ENCODE results near the gene PRICKLE3. TPM values are rescaled to one million over a fixed set of nuclear protein-coding genes. Genes with fewer than 3 reads are reported as not detected.

PRICKLE3 gene
- total and polyA plus RNA-seq, 8 donors: 4.2 to 7.0 (median 5.6) TPM

DNA sequence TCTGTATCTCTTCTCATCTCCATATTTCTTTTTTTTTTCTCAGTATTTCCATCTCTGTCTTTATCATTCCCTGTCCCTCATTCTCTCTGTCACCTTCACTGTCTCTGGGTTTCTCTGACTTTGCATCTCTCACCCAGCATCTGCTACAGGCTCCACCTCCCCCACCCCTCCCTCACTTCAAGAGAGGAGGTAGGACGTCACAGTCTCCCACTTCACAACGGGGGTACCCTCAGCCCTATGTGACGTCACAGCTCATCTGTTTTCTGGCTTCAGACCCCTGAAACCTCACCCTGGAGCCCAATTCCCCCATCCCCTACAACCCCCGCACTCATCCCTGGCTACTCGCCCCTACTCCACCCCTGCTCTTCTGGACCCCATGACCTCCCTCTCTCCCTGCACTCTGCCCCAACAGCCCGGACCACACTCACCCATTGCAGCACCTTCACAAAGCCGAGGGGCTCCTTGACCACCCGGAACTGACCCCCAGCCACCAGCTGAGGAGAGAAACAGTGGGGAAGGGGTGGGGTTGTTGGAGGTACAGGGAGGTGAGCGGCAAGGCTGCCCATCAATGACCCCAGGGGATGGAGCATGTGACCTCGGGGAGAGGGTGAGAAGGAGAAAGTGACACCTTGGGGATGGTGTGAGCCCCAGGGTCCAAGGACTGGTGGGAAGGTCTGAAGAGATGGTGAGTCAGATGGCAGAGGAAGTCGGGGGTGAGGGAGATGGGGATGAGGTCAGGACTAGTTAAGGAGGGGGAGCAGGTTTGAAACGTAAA lies 12.6 kb upstream of the PRICKLE3 start:
- TF ChIP-seq, protein P1, sequence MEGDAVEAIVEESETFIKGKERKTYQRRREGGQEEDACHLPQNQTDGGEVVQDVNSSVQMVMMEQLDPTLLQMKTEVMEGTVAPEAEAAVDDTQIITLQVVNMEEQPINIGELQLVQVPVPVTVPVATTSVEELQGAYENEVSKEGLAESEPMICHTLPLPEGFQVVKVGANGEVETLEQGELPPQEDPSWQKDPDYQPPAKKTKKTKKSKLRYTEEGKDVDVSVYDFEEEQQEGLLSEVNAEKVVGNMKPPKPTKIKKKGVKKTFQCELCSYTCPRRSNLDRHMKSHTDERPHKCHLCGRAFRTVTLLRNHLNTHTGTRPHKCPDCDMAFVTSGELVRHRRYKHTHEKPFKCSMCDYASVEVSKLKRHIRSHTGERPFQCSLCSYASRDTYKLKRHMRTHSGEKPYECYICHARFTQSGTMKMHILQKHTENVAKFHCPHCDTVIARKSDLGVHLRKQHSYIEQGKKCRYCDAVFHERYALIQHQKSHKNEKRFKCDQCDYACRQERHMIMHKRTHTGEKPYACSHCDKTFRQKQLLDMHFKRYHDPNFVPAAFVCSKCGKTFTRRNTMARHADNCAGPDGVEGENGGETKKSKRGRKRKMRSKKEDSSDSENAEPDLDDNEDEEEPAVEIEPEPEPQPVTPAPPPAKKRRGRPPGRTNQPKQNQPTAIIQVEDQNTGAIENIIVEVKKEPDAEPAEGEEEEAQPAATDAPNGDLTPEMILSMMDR (IDR thresholded peaks at IDR 0.05): no peak
- 26 to 38% methylated on average over 12 of the region's 12 CpGs for WGBS, 2 donors
- Histone ChIP-seq H3K27ac (no peak overlapping the region), H3K9me3 (no peaks in the 10 kb centered on the region), H3K27me3 (no peaks in the 10 kb centered on the region), H3K36me3 (no peaks in the 10 kb centered on the region), H3K4me1 (peaks cover 0 to 5% (median 4%) of the 10 kb centered on the region in 3 donors), H3K4me3 (no peak overlapping the region)
- DNase-seq: no peak
- ATAC-seq: no peak
- FAIRE-seq: no peak
- intact Hi-C loops (cut with DNase I): no loop called here

DNA sequence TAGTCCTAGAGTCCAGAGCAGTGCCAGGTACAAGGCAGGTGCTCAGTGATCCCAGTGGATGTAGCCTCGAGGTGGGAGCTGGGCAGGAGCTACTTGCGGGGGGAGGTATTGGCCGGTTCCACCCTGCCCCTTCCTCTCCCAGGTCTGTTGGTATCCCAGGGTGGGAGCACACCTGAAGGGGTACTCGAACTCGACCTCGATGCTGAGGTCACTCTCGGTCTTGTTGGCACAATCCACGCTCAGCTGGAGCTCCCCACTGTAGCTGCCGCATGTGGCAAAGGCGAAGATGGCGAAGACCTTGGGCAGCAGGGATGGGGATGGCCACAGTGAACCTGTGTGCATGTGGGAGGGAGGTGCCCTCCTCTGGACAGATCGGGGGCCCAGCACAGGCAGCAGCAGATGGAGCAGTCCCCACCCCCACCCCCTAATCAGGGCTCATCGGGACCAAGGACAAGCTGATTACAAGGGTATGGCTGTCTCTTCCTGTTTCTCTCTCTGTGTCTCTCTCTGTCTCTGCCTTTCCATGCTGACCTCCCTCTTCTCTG lies 11.4 kb upstream of the PRICKLE3 start:
- Histone ChIP-seq H3K36me3 (no peaks in the 10 kb centered on the region), H3K4me3 (no peak overlapping the region), H3K27ac (no peak overlapping the region), H3K27me3 (no peaks in the 10 kb centered on the region), H3K9me3 (no peaks in the 10 kb centered on the region), H3K4me1 (peaks cover 0 to 5% (median 4%) of the 10 kb centered on the region in 3 donors)
- intact Hi-C loops (cut with DNase I): no loop called here
- WGBS, 2 donors: 66 to 70% methylated on average over 13 of the region's 13 CpGs
- TF ChIP-seq, protein P1 (IDR thresholded peaks at IDR 0.05): no peak
- ATAC-seq (no peak), DNase-seq (no peak), FAIRE-seq (no peak)

DNA sequence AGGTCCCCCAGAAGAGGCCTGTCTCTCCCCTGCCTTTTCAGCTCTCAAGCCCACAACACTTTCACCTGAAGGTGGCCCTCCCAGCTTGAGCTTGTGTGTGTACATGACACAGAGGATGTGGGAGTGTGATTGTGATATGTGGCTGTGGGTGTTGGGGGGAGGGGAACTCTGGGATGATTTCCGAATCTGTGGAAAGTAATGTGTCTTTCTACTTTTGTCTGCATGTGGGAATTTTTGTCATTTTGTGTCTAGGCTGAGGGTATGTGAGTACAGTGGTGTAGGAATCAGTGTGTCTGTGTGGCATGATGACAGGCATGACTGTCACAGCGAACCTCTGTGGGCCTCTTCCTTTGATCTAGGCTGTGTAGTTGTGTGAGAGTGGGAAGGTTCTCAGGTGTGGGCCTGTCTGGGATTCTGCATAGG lies 7.4 kb upstream of the PRICKLE3 start:
- ATAC-seq: no peak

DNA sequence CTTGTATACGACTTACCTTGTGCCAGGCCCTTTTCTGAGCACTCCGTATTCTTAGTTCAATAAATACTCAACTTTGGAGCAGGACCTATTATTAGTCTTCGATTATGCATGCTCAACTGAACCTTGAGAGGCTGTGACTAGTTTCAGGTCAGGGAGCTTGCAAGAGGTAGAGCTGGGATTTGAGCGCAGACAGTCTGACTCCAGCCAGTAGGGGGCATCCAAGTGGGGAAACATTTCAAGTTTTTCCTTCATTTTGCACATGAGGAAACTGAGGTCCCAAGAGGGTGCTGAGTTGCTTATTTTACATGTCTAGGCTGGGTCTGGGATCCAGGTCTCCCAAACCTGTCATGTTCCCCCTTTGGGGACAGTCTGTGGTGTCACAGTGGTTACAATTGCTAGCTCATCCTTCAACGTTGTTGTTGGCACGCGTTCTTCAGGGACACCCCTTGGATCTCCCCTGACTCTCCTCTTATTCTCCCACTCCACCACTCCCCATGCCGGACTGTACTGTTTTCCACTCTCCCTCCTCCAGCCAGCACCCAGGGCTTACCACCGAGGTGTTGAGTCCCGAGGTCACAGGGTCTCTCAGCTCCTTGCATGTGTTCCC lies 6.7 kb upstream of the PRICKLE3 start:
- H3K4me1 ChIP-seq: peaks cover 0 to 9% (median 0%) of the 10 kb centered on the region in 3 donors
- H3K36me3 ChIP-seq: no peaks in the 10 kb centered on the region
- ATAC-seq (no peak), FAIRE-seq (no peak), DNase-seq (peak in 1 of 6 donors; percentile 35)
- H3K4me3 ChIP-seq: no peak overlapping the region
- no peak overlapping the region for H3K27ac ChIP-seq
- intact Hi-C loops (cut with DNase I): no loop called here
- no peaks in the 10 kb centered on the region for H3K27me3 ChIP-seq
- H3K9me3 ChIP-seq: no peaks in the 10 kb centered on the region
- TF ChIP-seq, protein P1 (IDR thresholded peaks at IDR 0.05): peak in 3 of 4 donors; percentile 24 to 43 (median 29)
- 49 to 56% methylated on average over 10 of the region's 10 CpGs for WGBS, 2 donors

More for the DNA sequence above, 7.4 kb upstream of the PRICKLE3 start:
- TF ChIP-seq, protein P1 (IDR thresholded peaks at IDR 0.05): no peak
- H3K4me3 ChIP-seq: no peak overlapping the region
- H3K27ac ChIP-seq: no peak overlapping the region
- FAIRE-seq: no peak
- H3K27me3 ChIP-seq: no peaks in the 10 kb centered on the region
- H3K9me3 ChIP-seq: no peaks in the 10 kb centered on the region
- no peak for DNase-seq
- intact Hi-C loops (cut with DNase I): no loop called here
- H3K36me3 ChIP-seq: no peaks in the 10 kb centered on the region
- WGBS, 2 donors: 62 to 67% methylated on average over 2 of the region's 2 CpGs
- H3K4me1 ChIP-seq: peaks cover 0 to 9% (median 0%) of the 10 kb centered on the region in 3 donors

Data from pancreas (tissue), 10 donors.